Measurements from ENCODE around the gene CABCOCO1. TPM values are rescaled to one million over a fixed set of nuclear protein-coding genes. Genes with fewer than 3 reads are reported as not detected.

CABCOCO1 gene
- total RNA-seq, 1 experiment from 2014 or later = not detected

GRCh38 chr10:61698968-61699655, 36.4 kb downstream of the CABCOCO1 start:
- H3K27ac ChIP-seq (ENCODE audit: low read depth, low read length, poor library complexity, severe bottlenecking) = no peak overlapping the region
- no peaks in the 10 kb centered on the region for H3K27me3 ChIP-seq (replicated peaks; ENCODE audit: insufficient read depth, low read depth, low read length, poor library complexity)
- no peaks in the 10 kb centered on the region for H3K4me1 ChIP-seq (ENCODE audit: insufficient read depth, low read length, poor library complexity, severe bottlenecking)
- intact Hi-C loops (cut with micrococcal nuclease; ENCODE audit: unreplicated experiment) = no loop called here
- no peaks in the 10 kb centered on the region for H3K36me3 ChIP-seq (ENCODE audit: insufficient read depth, low read length, poor library complexity, severe bottlenecking)
- CTCF ChIA-PET = no interaction called here
- POLR2A ChIA-PET (ENCODE audit: low non-redundant PET) = no interaction called here
- BruUV-seq (replicated peaks) = no TSS peak
- H3K9me3 ChIP-seq (ENCODE audit: low read depth, low read length, poor library complexity, severe bottlenecking) = no peaks in the 10 kb centered on the region
- no peak for DNase-seq (ENCODE audit: low spot score)
- no peak overlapping the region for H3K4me3 ChIP-seq (ENCODE audit: low read depth, low read length, poor library complexity, severe bottlenecking)
- TF ChIP-seq EZH2 (IDR thresholded peaks at IDR 0.05; ENCODE audit: borderline replicate concordance, low read depth, low read length, poor library complexity, severe bottlenecking) (no peak), CTCF (conservative IDR thresholded peaks at IDR 0.05; ENCODE audit: low read depth, low read length) (no peak)

GRCh38 chr10:61701055-61701705, 38.5 kb downstream of the CABCOCO1 start:
- no peaks in the 10 kb centered on the region for H3K9me3 ChIP-seq (ENCODE audit: low read depth, low read length, poor library complexity, severe bottlenecking)
- POLR2A ChIA-PET (ENCODE audit: low non-redundant PET) = no interaction called here
- H3K4me1 ChIP-seq (ENCODE audit: insufficient read depth, low read length, poor library complexity, severe bottlenecking) = no peaks in the 10 kb centered on the region
- no peaks in the 10 kb centered on the region for H3K27me3 ChIP-seq (replicated peaks; ENCODE audit: insufficient read depth, low read depth, low read length, poor library complexity)
- no peak for DNase-seq (ENCODE audit: low spot score)
- no TSS peak for BruUV-seq (replicated peaks)
- H3K4me3 ChIP-seq (ENCODE audit: low read depth, low read length, poor library complexity, severe bottlenecking) = no peak overlapping the region
- TF ChIP-seq CTCF (conservative IDR thresholded peaks at IDR 0.05; ENCODE audit: low read depth, low read length) (peak; percentile 35; the same call in 1 of the 2 replicates), EZH2 (IDR thresholded peaks at IDR 0.05; ENCODE audit: borderline replicate concordance, low read depth, low read length, poor library complexity, severe bottlenecking) (no peak)
- H3K36me3 ChIP-seq (ENCODE audit: insufficient read depth, low read length, poor library complexity, severe bottlenecking) = no peaks in the 10 kb centered on the region
- intact Hi-C loops (cut with micrococcal nuclease; ENCODE audit: unreplicated experiment) = no loop called here
- CTCF ChIA-PET = no interaction called here
- no peak overlapping the region for H3K27ac ChIP-seq (ENCODE audit: low read depth, low read length, poor library complexity, severe bottlenecking)

- H3K27ac ChIP-seq (ENCODE audit: low read depth, low read length, poor library complexity, severe bottlenecking) = no peak overlapping the region
- H3K9me3 ChIP-seq (ENCODE audit: low read depth, low read length, poor library complexity, severe bottlenecking) = no peaks in the 10 kb centered on the region
- intact Hi-C loops (cut with micrococcal nuclease; ENCODE audit: unreplicated experiment) = no loop called here
- H3K27me3 ChIP-seq (replicated peaks; ENCODE audit: insufficient read depth, low read depth, low read length, poor library complexity) = no peaks in the 10 kb centered on the region
- TF ChIP-seq EZH2 (IDR thresholded peaks at IDR 0.05; ENCODE audit: borderline replicate concordance, low read depth, low read length, poor library complexity, severe bottlenecking) (no peak), CTCF (conservative IDR thresholded peaks at IDR 0.05; ENCODE audit: low read depth, low read length) (no peak)
- CTCF ChIA-PET = no interaction called here
- no peaks in the 10 kb centered on the region for H3K4me1 ChIP-seq (ENCODE audit: insufficient read depth, low read length, poor library complexity, severe bottlenecking)
- no TSS peak for BruUV-seq (replicated peaks)
- DNase-seq (ENCODE audit: low spot score) = no peak
- no peak overlapping the region for H3K4me3 ChIP-seq (ENCODE audit: low read depth, low read length, poor library complexity, severe bottlenecking)
- no peaks in the 10 kb centered on the region for H3K36me3 ChIP-seq (ENCODE audit: insufficient read depth, low read length, poor library complexity, severe bottlenecking)
- POLR2A ChIA-PET (ENCODE audit: low non-redundant PET) = no interaction called here
Measured at GRCh38 chr10:61701706-61702105, 39.0 kb downstream of the CABCOCO1 start.

Measured in A673 (cell line).